ENCODE results near the gene MYCBP2. TPM values are rescaled to one million over a fixed set of nuclear protein-coding genes. Genes with fewer than 3 reads are reported as not detected.

Gene MYCBP2
- total RNA-seq, 2 experiments from 2014 or later, result 97.5 to 101 TPM

GRCh38 chr13:77033717-77034302 lies 293.1 kb downstream of the MYCBP2 start:
- peaks cover 15% of the 10 kb centered on the region for H3K4me1 Mint-ChIP-seq (ENCODE audit: low read depth)
- ATAC-seq (peak; percentile 75), DNase-seq (no peak)
- no peak for TF ChIP-seq CTCF (IDR thresholded peaks at IDR 0.05)
- POLR2A ChIA-PET, result no interaction called here
- H3K27ac Mint-ChIP-seq, result no peak overlapping the region
- H3K27me3 Mint-ChIP-seq, result peaks cover 3% of the 10 kb centered on the region
- no peak overlapping the region for H3K4me3 Mint-ChIP-seq
- no peaks in the 10 kb centered on the region for H3K9me3 Mint-ChIP-seq
- intact Hi-C loops (cut with micrococcal nuclease), result no loop called here
- no peaks in the 10 kb centered on the region for H3K36me3 Mint-ChIP-seq (ENCODE audit: low read depth)
- CTCF ChIA-PET, result interaction anchor here (0.7 kb wide), 1 partner anchor 725 kb away, joined by 3 read pairs; no protein-coding TSS in a partner anchor

- no peaks in the 10 kb centered on the region for H3K36me3 Mint-ChIP-seq (ENCODE audit: low read depth)
- ATAC-seq (no peak), DNase-seq (no peak)
- CTCF ChIA-PET, result interaction anchor here (1.1 kb wide), 1 partner anchor 25 kb away, joined by 3 read pairs; no protein-coding TSS in a partner anchor
- H3K27ac Mint-ChIP-seq, result no peak overlapping the region
- H3K27me3 Mint-ChIP-seq, result peaks cover 3% of the 10 kb centered on the region
- intact Hi-C loops (cut with micrococcal nuclease), result no loop called here
- H3K4me3 Mint-ChIP-seq, result no peak overlapping the region
- peaks cover 24% of the 10 kb centered on the region for H3K4me1 Mint-ChIP-seq (ENCODE audit: low read depth)
- POLR2A ChIA-PET, result no interaction called here
- no peak for TF ChIP-seq CTCF (IDR thresholded peaks at IDR 0.05)
- no peaks in the 10 kb centered on the region for H3K9me3 Mint-ChIP-seq
Observed at GRCh38 chr13:77031656-77032243, 295.1 kb downstream of the MYCBP2 start.

GRCh38 chr13:77029436-77029835 lies 297.5 kb downstream of the MYCBP2 start:
- ATAC-seq, result no peak
- no peak for DNase-seq
- ChIA-PET POLR2A (no interaction called here), CTCF (no interaction called here)
- H3K27ac Mint-ChIP-seq, result no peak overlapping the region
- H3K36me3 Mint-ChIP-seq (ENCODE audit: low read depth), result peaks cover 10% of the 10 kb centered on the region
- H3K4me3 Mint-ChIP-seq, result no peak overlapping the region
- intact Hi-C loops (cut with micrococcal nuclease), result loop anchor here (10.0 kb wide), 2 partner anchors 295 to 665 kb away; partner anchors contain the start of genes MYCBP2 and SLAIN1
- TF ChIP-seq CTCF (IDR thresholded peaks at IDR 0.05), result no peak
- H3K27me3 Mint-ChIP-seq, result no peaks in the 10 kb centered on the region
- H3K4me1 Mint-ChIP-seq (ENCODE audit: low read depth), result peaks cover 26% of the 10 kb centered on the region
- no peaks in the 10 kb centered on the region for H3K9me3 Mint-ChIP-seq

DNA sequence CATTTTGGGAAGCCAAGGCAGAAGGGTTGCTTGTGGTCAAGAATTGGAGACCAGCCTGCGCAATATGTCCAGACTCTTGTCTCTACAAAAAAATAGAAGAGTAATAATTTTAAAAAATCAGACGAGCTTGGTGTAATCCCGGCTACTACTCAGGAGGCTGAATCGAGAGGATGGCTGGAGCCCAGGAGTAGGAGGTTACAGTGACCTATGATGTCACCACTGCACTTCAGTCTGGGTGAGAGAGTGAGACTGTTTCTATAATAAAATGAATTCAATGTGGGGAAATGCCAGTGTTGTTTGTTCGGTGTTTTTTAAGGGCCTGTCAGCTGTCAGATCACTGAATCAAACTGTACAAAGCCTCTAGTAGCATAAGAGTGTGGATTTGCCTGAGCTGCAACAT lies 298.7 kb downstream of the MYCBP2 start:
- intact Hi-C loops (cut with micrococcal nuclease), result loop anchor here (10.0 kb wide), 2 partner anchors 297 to 667 kb away; partner anchors contain the start of genes MYCBP2 and SLAIN1
- no peaks in the 10 kb centered on the region for H3K27me3 Mint-ChIP-seq
- H3K27ac Mint-ChIP-seq, result no peak overlapping the region
- H3K36me3 Mint-ChIP-seq (ENCODE audit: low read depth), result peaks cover 17% of the 10 kb centered on the region
- H3K9me3 Mint-ChIP-seq, result no peaks in the 10 kb centered on the region
- TF ChIP-seq CTCF (IDR thresholded peaks at IDR 0.05), result no peak
- ChIA-PET CTCF (no interaction called here), POLR2A (interaction anchor here (0.5 to 4.7 kb wide), 3 partner anchors 18 to 97 kb away, joined by 3 to 49 read pairs (median 18); partner anchors contain the start of gene CLN5)
- ATAC-seq (no peak), DNase-seq (peak; percentile 28)
- H3K4me3 Mint-ChIP-seq, result peak overlapping the region; percentile 81
- peaks cover 31% of the 10 kb centered on the region for H3K4me1 Mint-ChIP-seq (ENCODE audit: low read depth)

All from activated CD8-positive, alpha-beta T cell treated with anti-CD3 and anti-CD28 coated beads for 36 hours (primary cell).